GM12878 (cell line): ENCODE measurements around the gene SPTAN1. TPM values are rescaled to one million over a fixed set of nuclear protein-coding genes. Genes with fewer than 3 reads are reported as not detected.

Source experiments
- ATAC-seq: fragments of 200-7000 bp; cut with Tn5 transposase; 3 replicates; pipeline ENCODE4 v1.9.1; 2020; ENCODE audit warnings: mild to moderate bottlenecking, moderate library complexity
- BruUV-seq: library from RNA; stranded (reverse); fragments of 400-500 nt; replicated peaks from 2 replicates; lab custom pipeline; 2021; lab: Mats Ljungman, UMichigan
- CTCF ChIA-PET: fragments of 300-600 bp; sonication (Branson Sonifier 250); formaldehyde crosslinking; extraction: SDS; loops from one replicate; lab custom pipeline; 2021; ENCODE audit warnings: inconsistent platforms; lab: Yijun Ruan, JAX
- POLR2A ChIA-PET: fragments of 350-600 bp; formaldehyde crosslinking; extraction: SDS; loops from one replicate; lab custom pipeline; 2021; ENCODE audit warnings: inconsistent platforms; lab: Charles Lee
- RAD21 ChIA-PET: fragments of 300-600 bp; sonication (Branson Sonifier 250); formaldehyde crosslinking; loops from one replicate; lab custom pipeline; 2023; ENCODE audit warnings: antibody characterized with exemption; ENCODE audit not compliant: unreplicated experiment; lab: Charles Lee
- SMC1A ChIA-PET: fragments of 300-600 bp; sonication (Branson Sonifier 250); formaldehyde crosslinking; loops from one replicate; lab custom pipeline; 2023; ENCODE audit not compliant: unreplicated experiment, uncharacterized antibody; lab: Charles Lee
- DNase-seq: peaks from one replicate; pipeline ENCODE4 v3.0.0-alpha.2; 2011; ENCODE audit warnings: low read depth, low spot score
- FAIRE-seq: peaks from 3 replicates; lab custom pipeline; 2011; peaks lifted over from hg19 to GRCh38; lab: Jason Lieb, UNC
- H2AFZ ChIP-seq: 2 replicates; pipeline ENCODE4 v1.6.0; 2011; ENCODE audit warnings: low read depth, low read length, control low read depth; ENCODE audit not compliant: control insufficient read depth
- H3K27ac ChIP-seq: 2 replicates; pipeline ENCODE4 v1.5.1; 2011; ENCODE audit warnings: control low read depth; ENCODE audit not compliant: control insufficient read depth, insufficient read depth
- H3K27me3 ChIP-seq, 2 experiments: replicated peaks in 1 of 2; 2 replicates each; pipeline versions ENCODE4 v1.6.0 to v1.6.1; 2011; ENCODE audit warnings: low read length in 1 of 2; ENCODE audit not compliant: control insufficient read depth in 2 of 2, insufficient read depth in 2 of 2
- H3K36me3 ChIP-seq, 2 experiments: 2 replicates each; pipeline ENCODE4 v1.5.1; 2011; ENCODE audit warnings: low read length in 1 of 2; ENCODE audit not compliant: control insufficient read depth in 2 of 2, insufficient read depth in 2 of 2
- H3K4me1 ChIP-seq: 2 replicates; pipeline ENCODE4 v1.6.1; 2011; ENCODE audit warnings: mild to moderate bottlenecking, low read length, moderate library complexity, mixed read lengths; ENCODE audit not compliant: control insufficient read depth, insufficient read depth
- H3K4me2 ChIP-seq: 2 replicates; pipeline ENCODE4 v1.6.0; 2011; ENCODE audit warnings: control low read depth; ENCODE audit not compliant: control insufficient read depth, insufficient read depth
- H3K4me3 ChIP-seq: fragments of 200-600 bp; sonication (generic); 2 replicates; pipeline ENCODE4 v1.5.1; 2016
- H3K79me2 ChIP-seq: 2 replicates; pipeline ENCODE4 v1.6.0; 2011; ENCODE audit warnings: low read length; ENCODE audit not compliant: control insufficient read depth, insufficient read depth
- H3K9ac ChIP-seq: 2 replicates; pipeline ENCODE4 v1.8.0; 2011; ENCODE audit warnings: low read length, control low read depth, mixed read lengths; ENCODE audit not compliant: control insufficient read depth, insufficient read depth
- H3K9me3 ChIP-seq: replicated peaks from 3 replicates; pipeline ENCODE4 v1.5.1; 2011; ENCODE audit warnings: mild to moderate bottlenecking, low read length; ENCODE audit not compliant: control insufficient read depth, insufficient read depth
- H4K20me1 ChIP-seq: 2 replicates; pipeline ENCODE4 v1.6.0; 2011; ENCODE audit not compliant: control insufficient read depth, insufficient read depth
- CBX5 ChIP-seq: sonication (generic); IDR thresholded peaks from 2 replicates; pipeline ENCODE4 v1.6.1; 2016; ENCODE audit warnings: low read depth, moderate library complexity, mild to moderate bottlenecking, inconsistent platforms
- CHD4 ChIP-seq: fragments of 200-600 bp; sonication (generic); IDR thresholded peaks from 2 replicates; pipeline ENCODE4 v1.6.1; 2016; ENCODE audit warnings: mild to moderate bottlenecking
- DPF2 ChIP-seq: fragments of 450-650 bp; IDR thresholded peaks from 2 replicates; pipeline ENCODE4 v1.6.1; 2017; ENCODE audit warnings: mild to moderate bottlenecking
- EED ChIP-seq: sonication (generic); IDR thresholded peaks from 2 replicates; pipeline ENCODE4 v1.6.1; 2016; ENCODE audit warnings: antibody characterized with exemption, low read depth
- ESRRA ChIP-seq: IDR thresholded peaks from 2 replicates; pipeline ENCODE4 v1.6.1; 2012; ENCODE audit warnings: mild to moderate bottlenecking, low read length, improper control_type of control experiment
- HDAC2 ChIP-seq: fragments of 200-600 bp; sonication (generic); IDR thresholded peaks from 2 replicates; pipeline ENCODE4 v1.6.1; 2017
- JUNB ChIP-seq: IDR thresholded peaks from 2 replicates; pipeline ENCODE4 v1.6.1; 2016; ENCODE audit warnings: antibody characterized with exemption, mild to moderate bottlenecking
- JUND ChIP-seq: IDR thresholded peaks from 2 replicates; pipeline ENCODE4 v1.6.1; 2012; ENCODE audit warnings: low read depth, mild to moderate bottlenecking, low read length, improper control_type of control experiment, moderate library complexity
- MEF2B ChIP-seq: fragments of 450-650 bp; IDR thresholded peaks from 2 replicates; pipeline ENCODE4 v1.6.1; 2018; ENCODE audit warnings: mild to moderate bottlenecking, moderate library complexity; ENCODE audit not compliant: partially characterized antibody, poor library complexity, severe bottlenecking
- MTA2 ChIP-seq: fragments of 450-650 bp; IDR thresholded peaks from 2 replicates; pipeline ENCODE4 v1.6.1; 2016; ENCODE audit warnings: low read depth, mild to moderate bottlenecking, moderate library complexity
- NFXL1 ChIP-seq: fragments of 450-650 bp; IDR thresholded peaks from 2 replicates; pipeline ENCODE4 v1.6.1; 2017; ENCODE audit warnings: antibody characterized with exemption, mild to moderate bottlenecking, borderline replicate concordance
- NFYA ChIP-seq: IDR thresholded peaks from 2 replicates; pipeline ENCODE4 v1.6.1; 2011; ENCODE audit warnings: low read depth, mild to moderate bottlenecking, low read length, improper control_type of control experiment, borderline replicate concordance
- NR2F1 ChIP-seq: fragments of 450-650 bp; conservative IDR thresholded peaks from 2 replicates; pipeline ENCODE4 v1.6.1; 2017; ENCODE audit warnings: mild to moderate bottlenecking
- PAX5 ChIP-seq: IDR thresholded peaks from 2 replicates; pipeline ENCODE4 v1.6.1; 2011; ENCODE audit warnings: low read depth, low read length, borderline replicate concordance
- RBBP5 ChIP-seq: fragments of 200-600 bp; sonication (generic); conservative IDR thresholded peaks from 2 replicates; pipeline ENCODE4 v1.6.1; 2016
- SIX5 ChIP-seq: IDR thresholded peaks from 2 replicates; pipeline ENCODE4 v1.6.1; 2011; ENCODE audit warnings: mild to moderate bottlenecking, low read depth, low read length, moderate library complexity; ENCODE audit not compliant: severe bottlenecking
- ZSCAN29 ChIP-seq: fragments of 450-650 bp; IDR thresholded peaks from 2 replicates; pipeline ENCODE4 v1.6.1; 2017; ENCODE audit warnings: mild to moderate bottlenecking, moderate library complexity
- WGBS: methylation state at CpG from one replicate; pipeline ENCODE4 v1.1.6; 2016; ENCODE audit warnings: low lambda C conversion rate; ENCODE audit not compliant: insufficient replicate concordance, insufficient coverage; ENCODE audit errors: missing lambda C conversion rate; 5-methylcytosine and 5-hydroxymethylcytosine counted together
- in situ Hi-C: fragments of 300-500 bp; cut with MboI; formaldehyde crosslinking; loops from 9 replicates; pipeline ENCODE4 v1.14.3; 2018; ENCODE audit warnings: mixed read lengths
- intact Hi-C: fragments of 100-400 bp; cut with micrococcal nuclease; formaldehyde crosslinking; loops from one replicate; pipeline ENCODE4 v1.14.2; 2022; ENCODE audit not compliant: unreplicated experiment
- polyA plus RNA-seq, 11 experiments: library from polyadenylated mRNA; depleted of rRNA in 4 of 11; unstranded in 6 of 11; stranded (reverse) in 5 of 11; fragments of >200 nt; fragmentation: Nextera tagmentation in 4 of 11; fragmentation: Illumina TruSeq in 1 of 11; extraction: Ambion mirVana in 4 of 11; extraction: Trizol in 1 of 11; gene quantifications; 1 replicate in 1 of 11; 2 replicates in 10 of 11; pipeline versions ENCODE4 v1.2.1 to v1.2.3, GENCODE V29; 2011 to 2016; ENCODE audit warnings: inconsistent platforms in 2 of 11, missing spikeins in 2 of 11, low read depth in 1 of 11
- total RNA-seq, 4 experiments: library from RNA; depleted of rRNA in 3 of 4; stranded (reverse); fragments of >200 nt in 3 of 4; fragmentation: Illumina TruSeq in 1 of 4; extraction: Trizol in 1 of 4; gene quantifications; 2 replicates each; pipeline versions ENCODE4 v1.2.1 to v1.2.3, GENCODE V29; 2013 to 2021
- TF ChIP-seq, protein P1 (sequence below): fragments of 450-650 bp; IDR thresholded peaks from 2 replicates; pipeline ENCODE4 v1.6.1; 2017; ENCODE audit warnings: mild to moderate bottlenecking, low read depth, inconsistent platforms; ENCODE audit not compliant: poor library complexity, severe bottlenecking

Gene SPTAN1
- total and polyA plus RNA-seq, 10 of the 15 experiments (the other 5 are each of a cell fraction or from before 2014, with no cell fraction given), result 18.7 to 156 (median 73.6) TPM

- WGBS, result 97% methylated on average over 14 of the region's 14 CpGs
- Histone ChIP-seq H3K4me3 (no peak overlapping the region), H3K9ac (no peak overlapping the region), H3K27ac (no peak overlapping the region), H3K4me1 (no peaks in the 10 kb centered on the region), H3K9me3 (no peaks in the 10 kb centered on the region), H3K27me3 (no peaks in the 10 kb centered on the region), H2AFZ (no peak overlapping the region), H3K36me3 (peaks cover 0 to 29% of the 10 kb centered on the region in 2 experiments; a peak in 3 of 4 replicates), H3K4me2 (no peak overlapping the region), H4K20me1 (no peaks in the 10 kb centered on the region; the same call in 1 of the 2 replicates), H3K79me2 (no peaks in the 10 kb centered on the region)
- ChIA-PET SMC1A (no interaction called here), CTCF (no interaction called here), RAD21 (no interaction called here), POLR2A (no interaction called here)
- ATAC-seq (no peak), FAIRE-seq (no peak), DNase-seq (no peak)
- in situ Hi-C loops, result no loop called here
- no TSS peak for BruUV-seq
- TF ChIP-seq EED, result no peak
- no peak for TF ChIP-seq NFYA
- no peak for TF ChIP-seq DPF2
- TF ChIP-seq NR2F1, result no peak
- TF ChIP-seq MEF2B, result no peak
- no peak for TF ChIP-seq RBBP5
- no peak for TF ChIP-seq ZSCAN29
- TF ChIP-seq HDAC2, result no peak
- no peak for TF ChIP-seq PAX5
- TF ChIP-seq JUNB, result no peak
- TF ChIP-seq, protein P1, sequence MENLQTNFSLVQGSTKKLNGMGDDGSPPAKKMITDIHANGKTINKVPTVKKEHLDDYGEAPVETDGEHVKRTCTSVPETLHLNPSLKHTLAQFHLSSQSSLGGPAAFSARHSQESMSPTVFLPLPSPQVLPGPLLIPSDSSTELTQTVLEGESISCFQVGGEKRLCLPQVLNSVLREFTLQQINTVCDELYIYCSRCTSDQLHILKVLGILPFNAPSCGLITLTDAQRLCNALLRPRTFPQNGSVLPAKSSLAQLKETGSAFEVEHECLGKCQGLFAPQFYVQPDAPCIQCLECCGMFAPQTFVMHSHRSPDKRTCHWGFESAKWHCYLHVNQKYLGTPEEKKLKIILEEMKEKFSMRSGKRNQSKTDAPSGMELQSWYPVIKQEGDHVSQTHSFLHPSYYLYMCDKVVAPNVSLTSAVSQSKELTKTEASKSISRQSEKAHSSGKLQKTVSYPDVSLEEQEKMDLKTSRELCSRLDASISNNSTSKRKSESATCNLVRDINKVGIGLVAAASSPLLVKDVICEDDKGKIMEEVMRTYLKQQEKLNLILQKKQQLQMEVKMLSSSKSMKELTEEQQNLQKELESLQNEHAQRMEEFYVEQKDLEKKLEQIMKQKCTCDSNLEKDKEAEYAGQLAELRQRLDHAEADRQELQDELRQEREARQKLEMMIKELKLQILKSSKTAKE, result no peak
- TF ChIP-seq SIX5, result no peak
- TF ChIP-seq JUND, result no peak
- TF ChIP-seq CHD4, result no peak
- TF ChIP-seq MTA2, result no peak
- no peak for TF ChIP-seq CBX5
- TF ChIP-seq NFXL1, result no peak
- TF ChIP-seq ESRRA, result no peak
- intact Hi-C loops, result no loop called here
These were observed 80.1 kb downstream of the SPTAN1 start for GRCh38 chr9:128632486-128632885.
